ENCODE measurements around the gene TPSD1. TPM values are rescaled to one million over a fixed set of nuclear protein-coding genes. Genes with fewer than 3 reads are reported as not detected.

TPSD1 gene
- total RNA-seq, 5 donors from 2014 or later (not counting 1 experiment from before 2014, with no cell fraction given): 0.28 to 0.40 (median 0.31) TPM; not detected in 1

DNA sequence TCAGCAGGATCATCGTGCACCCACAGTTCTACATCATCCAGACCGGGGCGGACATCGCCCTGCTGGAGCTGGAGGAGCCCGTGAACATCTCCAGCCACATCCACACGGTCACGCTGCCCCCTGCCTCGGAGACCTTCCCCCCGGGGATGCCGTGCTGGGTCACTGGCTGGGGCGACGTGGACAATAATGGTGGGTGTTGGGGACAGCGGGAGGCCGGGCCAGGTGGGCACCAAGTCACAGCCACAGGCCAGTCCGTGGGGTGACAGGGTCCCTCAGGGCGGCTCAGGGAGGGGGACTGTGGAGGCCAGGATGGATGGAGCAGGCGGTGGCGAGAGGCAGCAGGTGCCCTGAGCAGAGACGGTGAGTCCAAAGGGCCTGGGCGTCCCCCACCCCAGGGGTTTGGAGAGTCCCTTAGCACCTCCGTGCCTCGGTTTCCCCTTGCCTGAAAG, 1.0 kb downstream of the TPSD1 start:
- no peak overlapping the region for H3K27ac Mint-ChIP-seq
- no peak overlapping the region for H3K4me3 Mint-ChIP-seq
- H3K36me3 Mint-ChIP-seq: no peaks in the 10 kb centered on the region
- DNase-seq (no peak), ATAC-seq (replicated peaks in 1 of 4) (no peak)
- no peaks in the 10 kb centered on the region for H3K9me3 Mint-ChIP-seq
- Histone ChIP-seq H3K36me3 (ENCODE audit: control insufficient read depth in 2 of 2, extremely low read depth in 1 of 2, insufficient read depth in 1 of 2, low read length in 1 of 2) (no peaks in the 10 kb centered on the region), H3K27ac (ENCODE audit: low read length) (no peak overlapping the region), H3K9me3 (no peaks in the 10 kb centered on the region), H3K4me1 (ENCODE audit: control insufficient read depth in 1 of 2, extremely low read depth in 1 of 2, insufficient read depth in 2 of 2, low read length in 2 of 2) (peaks cover 0 to 10% of the 10 kb centered on the region in 2 experiments), H3K4me3 (ENCODE audit: control insufficient read depth in 1 of 2, extremely low read depth in 1 of 2, low read length in 1 of 2) (no peak overlapping the region), H3K27me3 (replicated peaks in 1 of 2; ENCODE audit: control insufficient read depth in 2 of 2, extremely low read depth in 1 of 2, insufficient read depth in 2 of 2, low read length in 1 of 2) (peaks cover 0 to 55% of the 10 kb centered on the region in 2 experiments)
- 79% methylated on average over 15 of the region's 22 CpGs for WGBS (ENCODE audit: insufficient coverage)
- ChIA-PET CTCF (no interaction called here), POLR2A (no interaction called here)
- H3K4me1 Mint-ChIP-seq: peaks cover 4 to 5% (median 5%) of the 10 kb centered on the region in 3 donors
- peaks cover 19 to 25% of the 10 kb centered on the region in 2 donors for H3K27me3 Mint-ChIP-seq

DNA sequence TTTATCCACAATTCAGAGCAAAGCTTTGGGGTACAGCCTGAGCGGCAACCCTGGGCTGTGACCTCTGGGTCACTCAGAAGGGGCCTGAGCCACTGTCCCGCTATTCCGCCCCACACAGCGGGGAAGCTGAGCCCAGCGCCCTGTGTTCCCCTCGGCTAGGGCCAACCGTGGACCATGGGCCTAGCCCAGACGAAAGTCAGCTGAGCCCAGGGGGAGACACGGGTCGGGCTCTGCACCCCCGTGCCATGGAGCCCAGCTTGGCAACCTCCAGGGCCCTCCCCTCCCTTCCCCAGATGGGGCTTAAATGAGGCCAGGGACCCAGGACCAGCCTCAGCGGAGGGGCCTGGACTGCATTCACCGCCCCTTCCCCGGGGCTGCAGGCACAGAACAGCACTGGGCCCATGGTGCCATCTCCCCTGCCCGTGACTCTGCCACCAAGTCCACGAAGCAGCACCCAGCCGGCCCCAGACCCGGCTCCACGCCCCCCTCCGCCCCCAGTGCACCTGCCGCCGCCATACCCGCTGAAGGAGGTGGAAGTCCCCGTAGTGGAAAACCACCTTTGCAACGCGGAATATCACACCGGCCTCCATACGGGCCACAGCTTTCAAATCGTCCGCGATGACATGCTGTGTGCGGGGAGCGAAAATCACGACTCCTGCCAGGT, 1.8 kb downstream of the TPSD1 start:
- CTCF ChIA-PET: no interaction called here
- H3K4me3 ChIP-seq (ENCODE audit: control insufficient read depth in 1 of 2, extremely low read depth in 1 of 2, low read length in 1 of 2): no peak overlapping the region
- Mint-ChIP-seq H3K27ac (no peak overlapping the region), H3K36me3 (no peaks in the 10 kb centered on the region), H3K27me3 (peaks cover 19 to 31% of the 10 kb centered on the region in 2 donors), H3K9me3 (no peaks in the 10 kb centered on the region), H3K4me3 (no peak overlapping the region), H3K4me1 (peaks cover 4 to 5% (median 5%) of the 10 kb centered on the region in 3 donors)
- H3K4me1 ChIP-seq (ENCODE audit: control insufficient read depth in 1 of 2, extremely low read depth in 1 of 2, insufficient read depth in 2 of 2, low read length in 2 of 2): peaks cover 0 to 10% of the 10 kb centered on the region in 2 experiments
- WGBS (ENCODE audit: insufficient coverage): 78% methylated on average over 31 of the region's 34 CpGs
- no peak overlapping the region for H3K27ac ChIP-seq (ENCODE audit: low read length)
- DNase-seq (peak in 1 of 35 experiments; percentile 39), ATAC-seq (replicated peaks in 1 of 4) (no peak)
- H3K27me3 ChIP-seq (replicated peaks in 1 of 2; ENCODE audit: control insufficient read depth in 2 of 2, extremely low read depth in 1 of 2, insufficient read depth in 2 of 2, low read length in 1 of 2): peaks cover 0 to 63% of the 10 kb centered on the region in 2 experiments
- no peaks in the 10 kb centered on the region for H3K36me3 ChIP-seq (ENCODE audit: control insufficient read depth in 2 of 2, extremely low read depth in 1 of 2, insufficient read depth in 1 of 2, low read length in 1 of 2)
- POLR2A ChIA-PET: no interaction called here
- no peaks in the 10 kb centered on the region for H3K9me3 ChIP-seq

DNA sequence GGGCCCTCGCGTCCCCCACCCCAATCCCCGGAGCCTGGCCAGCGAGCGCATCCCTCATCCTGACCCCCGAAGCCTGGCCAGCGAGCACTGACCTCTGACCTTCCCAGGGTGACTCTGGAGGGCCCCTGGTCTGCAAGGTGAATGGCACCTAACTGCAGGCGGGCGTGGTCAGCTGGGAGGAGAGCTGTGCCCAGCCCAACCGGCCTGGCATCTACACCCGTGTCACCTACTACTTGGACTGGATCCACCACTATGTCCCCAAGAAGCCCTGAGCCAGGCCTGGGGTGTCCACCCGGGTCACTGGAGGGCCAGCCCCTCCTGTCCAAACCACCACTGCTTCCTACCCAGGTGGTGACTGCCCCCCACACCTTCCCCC, 2.3 kb downstream of the TPSD1 start:
- H3K27ac ChIP-seq (ENCODE audit: low read length): no peak overlapping the region
- no peak for DNase-seq
- ChIA-PET POLR2A (no interaction called here), CTCF (no interaction called here)
- H3K9me3 ChIP-seq: no peaks in the 10 kb centered on the region
- Mint-ChIP-seq H3K27me3 (peaks cover 19 to 31% of the 10 kb centered on the region in 2 donors), H3K4me1 (peaks cover 4 to 5% (median 5%) of the 10 kb centered on the region in 3 donors), H3K9me3 (no peaks in the 10 kb centered on the region), H3K36me3 (no peaks in the 10 kb centered on the region), H3K27ac (no peak overlapping the region), H3K4me3 (no peak overlapping the region)
- no peak for ATAC-seq (replicated peaks in 1 of 4)
- WGBS (ENCODE audit: insufficient coverage): 65% methylated on average over 8 of the region's 12 CpGs
- H3K4me1 ChIP-seq (ENCODE audit: control insufficient read depth in 1 of 2, extremely low read depth in 1 of 2, insufficient read depth in 2 of 2, low read length in 2 of 2): peaks cover 0 to 10% of the 10 kb centered on the region in 2 experiments
- H3K4me3 ChIP-seq (ENCODE audit: control insufficient read depth in 1 of 2, extremely low read depth in 1 of 2, low read length in 1 of 2): no peak overlapping the region
- H3K36me3 ChIP-seq (ENCODE audit: control insufficient read depth in 2 of 2, extremely low read depth in 1 of 2, insufficient read depth in 1 of 2, low read length in 1 of 2): no peaks in the 10 kb centered on the region
- peaks cover 0 to 68% of the 10 kb centered on the region in 2 experiments for H3K27me3 ChIP-seq (replicated peaks in 1 of 2; ENCODE audit: control insufficient read depth in 2 of 2, extremely low read depth in 1 of 2, insufficient read depth in 2 of 2, low read length in 1 of 2)

DNA sequence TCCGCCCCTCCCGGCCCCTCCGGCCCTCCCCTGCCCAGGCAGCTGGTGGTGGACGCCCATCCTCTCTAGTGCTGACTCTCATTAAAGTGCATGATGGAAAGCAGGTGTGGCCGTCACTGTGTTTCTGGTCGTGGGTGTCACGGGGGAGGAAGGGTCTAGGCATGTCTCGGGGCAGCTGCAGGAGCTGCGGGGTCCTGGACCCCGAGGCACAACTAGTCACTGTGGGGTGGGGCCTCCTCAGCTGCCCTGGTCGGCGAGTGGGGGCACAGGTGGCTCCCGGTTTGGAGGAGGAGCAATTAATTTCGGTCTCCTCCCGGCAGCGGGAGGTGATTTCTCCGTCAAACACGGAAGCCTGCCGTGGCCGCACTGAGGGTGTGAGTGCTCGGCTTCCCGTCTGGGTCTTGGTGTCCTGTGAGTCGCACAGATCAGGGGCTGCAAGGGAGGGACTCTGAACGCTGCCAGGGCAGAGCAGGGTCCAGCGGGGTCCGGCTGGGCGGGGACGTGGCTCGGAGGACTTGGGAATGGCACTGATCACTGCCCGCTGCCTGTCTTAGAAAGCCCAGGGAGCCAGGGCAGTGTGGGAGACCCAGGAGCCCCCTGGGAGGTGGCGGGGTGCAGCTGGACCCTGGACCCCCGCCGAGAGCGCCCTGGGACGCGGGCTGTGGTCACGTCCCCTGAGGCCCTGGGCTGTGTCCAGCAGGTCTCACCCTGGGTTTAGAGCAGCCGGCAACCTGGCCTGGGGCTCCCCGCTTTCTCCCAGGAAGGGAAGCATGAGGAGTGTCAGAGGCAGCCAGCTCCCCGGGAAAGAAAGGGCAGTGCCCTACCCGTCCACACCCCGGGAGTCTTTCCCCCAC, 3.3 kb downstream of the TPSD1 start:
- peaks cover 0 to 10% of the 10 kb centered on the region in 2 experiments for H3K4me1 ChIP-seq (ENCODE audit: control insufficient read depth in 1 of 2, extremely low read depth in 1 of 2, insufficient read depth in 2 of 2, low read length in 2 of 2)
- CTCF ChIA-PET: no interaction called here
- POLR2A ChIA-PET: no interaction called here
- H3K27ac ChIP-seq (ENCODE audit: low read length): no peak overlapping the region
- H3K36me3 Mint-ChIP-seq: no peaks in the 10 kb centered on the region
- no peak overlapping the region for H3K27ac Mint-ChIP-seq
- H3K36me3 ChIP-seq (ENCODE audit: control insufficient read depth in 2 of 2, extremely low read depth in 1 of 2, insufficient read depth in 1 of 2, low read length in 1 of 2): no peaks in the 10 kb centered on the region
- peaks cover 4 to 5% (median 5%) of the 10 kb centered on the region in 3 donors for H3K4me1 Mint-ChIP-seq
- H3K9me3 ChIP-seq: no peaks in the 10 kb centered on the region
- ATAC-seq (replicated peaks in 1 of 4) (peak in 1 of 4 experiments; percentile 34), DNase-seq (peak in 1 of 35 experiments; percentile 10)
- H3K27me3 Mint-ChIP-seq: peaks cover 19 to 31% of the 10 kb centered on the region in 2 donors
- peak overlapping the region in 2 of 3 donors; percentile 47 to 62 for H3K4me3 Mint-ChIP-seq
- H3K9me3 Mint-ChIP-seq: no peaks in the 10 kb centered on the region
- no peak overlapping the region for H3K4me3 ChIP-seq (ENCODE audit: control insufficient read depth in 1 of 2, extremely low read depth in 1 of 2, low read length in 1 of 2)
- H3K27me3 ChIP-seq (replicated peaks in 1 of 2; ENCODE audit: control insufficient read depth in 2 of 2, extremely low read depth in 1 of 2, insufficient read depth in 2 of 2, low read length in 1 of 2): peaks cover 0 to 75% of the 10 kb centered on the region in 2 experiments
- 22% methylated on average over 34 of the region's 42 CpGs for WGBS (ENCODE audit: insufficient coverage)

DNA sequence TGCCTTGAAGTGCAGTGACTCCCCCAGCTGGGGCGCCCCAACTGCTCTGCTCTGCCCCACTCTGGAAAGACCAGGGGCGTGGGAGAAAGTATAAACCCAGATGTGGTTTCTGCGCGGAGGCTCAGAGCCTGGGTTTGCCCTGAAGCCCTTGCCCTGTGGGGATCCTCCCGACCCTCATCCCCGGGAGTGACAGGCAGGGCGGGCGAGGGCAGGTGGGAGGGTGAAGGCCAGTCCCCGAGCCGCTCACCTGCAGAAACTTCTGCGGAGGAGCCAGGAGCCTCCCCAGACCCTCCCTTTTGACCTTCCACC, 3.8 kb downstream of the TPSD1 start:
- Histone ChIP-seq H3K4me3 (ENCODE audit: control insufficient read depth in 1 of 2, extremely low read depth in 1 of 2, low read length in 1 of 2) (no peak overlapping the region), H3K4me1 (ENCODE audit: control insufficient read depth in 1 of 2, extremely low read depth in 1 of 2, insufficient read depth in 2 of 2, low read length in 2 of 2) (peaks cover 0 to 10% of the 10 kb centered on the region in 2 experiments), H3K9me3 (no peaks in the 10 kb centered on the region), H3K36me3 (ENCODE audit: control insufficient read depth in 2 of 2, extremely low read depth in 1 of 2, insufficient read depth in 1 of 2, low read length in 1 of 2) (no peaks in the 10 kb centered on the region), H3K27me3 (replicated peaks in 1 of 2; ENCODE audit: control insufficient read depth in 2 of 2, extremely low read depth in 1 of 2, insufficient read depth in 2 of 2, low read length in 1 of 2) (peaks cover 0 to 75% of the 10 kb centered on the region in 2 experiments), H3K27ac (ENCODE audit: low read length) (no peak overlapping the region)
- peaks cover 0 to 3% (median 0%) of the 10 kb centered on the region in 3 donors for H3K9me3 Mint-ChIP-seq
- no peak overlapping the region for H3K4me3 Mint-ChIP-seq
- no peaks in the 10 kb centered on the region for H3K36me3 Mint-ChIP-seq
- ATAC-seq (replicated peaks in 1 of 4) (no peak), DNase-seq (no peak)
- ChIA-PET CTCF (no interaction called here), POLR2A (no interaction called here)
- WGBS (ENCODE audit: insufficient coverage): 33% methylated on average over 1 of the region's 11 CpGs
- peaks cover 4 to 5% (median 5%) of the 10 kb centered on the region in 3 donors for H3K4me1 Mint-ChIP-seq
- no peak overlapping the region for H3K27ac Mint-ChIP-seq
- peaks cover 19 to 31% of the 10 kb centered on the region in 2 donors for H3K27me3 Mint-ChIP-seq

DNA sequence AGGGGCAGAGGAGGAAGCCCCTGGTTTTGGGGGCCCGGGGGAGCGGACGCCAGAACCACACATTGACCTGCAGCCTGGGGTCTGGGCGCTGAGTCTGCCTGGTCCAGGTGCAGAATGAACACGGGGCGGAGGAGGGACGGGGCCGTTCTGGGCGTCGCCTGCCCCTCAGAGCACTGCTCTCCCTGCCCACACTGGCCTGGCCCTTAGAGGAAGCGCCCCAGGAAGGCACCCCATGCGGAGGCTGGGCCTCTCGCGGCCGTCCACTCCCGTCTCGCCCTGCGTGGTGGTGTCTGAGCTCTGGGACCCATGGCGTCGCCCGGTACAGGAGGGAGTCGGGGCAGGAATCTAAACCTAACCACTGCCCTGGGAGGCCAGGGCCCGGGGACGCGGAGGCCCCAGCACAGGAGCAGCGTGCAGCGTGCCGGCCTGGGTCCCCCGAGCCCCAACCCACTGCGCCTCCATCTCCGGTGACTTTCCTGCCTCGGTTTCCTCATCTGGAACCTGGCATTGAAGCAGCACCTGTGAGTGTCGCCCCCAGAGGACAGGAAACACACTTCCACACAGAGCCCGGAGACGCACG, 4.3 kb downstream of the TPSD1 start:
- ChIA-PET CTCF (no interaction called here), POLR2A (no interaction called here)
- ATAC-seq (replicated peaks in 1 of 4) (no peak), DNase-seq (no peak)
- peaks cover 18 to 31% of the 10 kb centered on the region in 2 donors for H3K27me3 Mint-ChIP-seq
- H3K4me1 Mint-ChIP-seq: peaks cover 4 to 5% (median 5%) of the 10 kb centered on the region in 3 donors
- H3K4me3 Mint-ChIP-seq: no peak overlapping the region
- 75% methylated on average over 36 of the region's 36 CpGs for WGBS (ENCODE audit: insufficient coverage)
- H3K27ac Mint-ChIP-seq: no peak overlapping the region
- peaks cover 0 to 10% of the 10 kb centered on the region in 2 experiments for H3K4me1 ChIP-seq (ENCODE audit: control insufficient read depth in 1 of 2, extremely low read depth in 1 of 2, insufficient read depth in 2 of 2, low read length in 2 of 2)
- H3K9me3 Mint-ChIP-seq: peaks cover 0 to 4% (median 0%) of the 10 kb centered on the region in 3 donors
- H3K27ac ChIP-seq (ENCODE audit: low read length): no peak overlapping the region
- H3K36me3 ChIP-seq (ENCODE audit: control insufficient read depth in 2 of 2, extremely low read depth in 1 of 2, insufficient read depth in 1 of 2, low read length in 1 of 2): no peaks in the 10 kb centered on the region
- H3K36me3 Mint-ChIP-seq: no peaks in the 10 kb centered on the region
- no peak overlapping the region for H3K4me3 ChIP-seq (ENCODE audit: control insufficient read depth in 1 of 2, extremely low read depth in 1 of 2, low read length in 1 of 2)
- H3K9me3 ChIP-seq: no peaks in the 10 kb centered on the region
- H3K27me3 ChIP-seq (replicated peaks in 1 of 2; ENCODE audit: control insufficient read depth in 2 of 2, extremely low read depth in 1 of 2, insufficient read depth in 2 of 2, low read length in 1 of 2): peaks cover 0 to 75% of the 10 kb centered on the region in 2 experiments
